IMR-90 (cell line): ENCODE data around the gene ACSL4. TPM values are rescaled to one million over a fixed set of nuclear protein-coding genes. Genes with fewer than 3 reads are reported as not detected.

Experiments
- ATAC-seq: fragments of 200-7000 bp; cut with Tn5 transposase; 2 replicates; pipeline ENCODE4 v1.9.1; 2020; ENCODE audit warnings: low read depth, mild to moderate bottlenecking, moderate library complexity
- BruUV-seq: library from RNA; stranded (reverse); fragments of 400-500 nt; replicated peaks from 2 replicates; lab custom pipeline; 2021; lab: Mats Ljungman, UMichigan
- CTCF ChIA-PET: fragments of 300-600 bp; formaldehyde crosslinking; extraction: SDS; loops from one replicate; lab custom pipeline; 2021; ENCODE audit warnings: antibody characterized with exemption; lab: Yijun Ruan, JAX
- POLR2A ChIA-PET: fragments of 300-600 bp; sonication (Branson Sonifier 250); formaldehyde crosslinking; loops from one replicate; lab custom pipeline; 2022; ENCODE audit warnings: antibody characterized with exemption; ENCODE audit not compliant: unreplicated experiment; lab: Charles Lee
- DNase-seq: peaks from one replicate; pipeline ENCODE4 v3.0.0; 2013
- H2AFZ ChIP-seq: replicated peaks from 2 replicates; pipeline ENCODE3; 2013; ENCODE audit warnings: low read length, mild to moderate bottlenecking; ENCODE audit not compliant: poor library complexity
- H2AK5ac ChIP-seq: 2 replicates; pipeline ENCODE4 v1.6.1; 2013; ENCODE audit warnings: low read depth, low read length, inconsistent platforms
- H2AK9ac ChIP-seq: replicated peaks from 2 replicates; pipeline ENCODE3; 2013; ENCODE audit warnings: mild to moderate bottlenecking, low read depth, low read length, moderate library complexity; ENCODE audit not compliant: poor library complexity
- H2BK120ac ChIP-seq: 2 replicates; pipeline ENCODE4 v1.6.1; 2013; ENCODE audit warnings: low read depth, low read length, inconsistent platforms
- H2BK15ac ChIP-seq: 3 replicates; pipeline ENCODE4 v1.6.1; 2013; ENCODE audit warnings: low read depth, low read length, inconsistent platforms
- H2BK20ac ChIP-seq: 2 replicates; pipeline ENCODE4 v1.6.1; 2013; ENCODE audit warnings: low read depth, mild to moderate bottlenecking, inconsistent platforms, low read length, moderate library complexity
- H2BK5ac ChIP-seq: 2 replicates; pipeline ENCODE4 v1.6.1; 2013; ENCODE audit warnings: mild to moderate bottlenecking, low read depth, low read length, inconsistent platforms; ENCODE audit not compliant: poor library complexity, severe bottlenecking
- H3K14ac ChIP-seq: replicated peaks from 2 replicates; pipeline ENCODE4 v1.6.1; 2013; ENCODE audit warnings: low read depth, low read length, inconsistent platforms
- H3K18ac ChIP-seq: 2 replicates; pipeline ENCODE4 v1.6.1; 2013; ENCODE audit warnings: low read depth, low read length, control low read depth
- H3K23ac ChIP-seq: 2 replicates; pipeline ENCODE4 v1.6.1; 2013; ENCODE audit warnings: low read depth, low read length, inconsistent platforms
- H3K27ac ChIP-seq: 2 replicates; pipeline ENCODE4 v1.5.1; 2013; ENCODE audit warnings: mild to moderate bottlenecking, control low read depth, low read length; ENCODE audit not compliant: insufficient read depth
- H3K27me3 ChIP-seq: 2 replicates; pipeline ENCODE4 v1.6.1; 2013; ENCODE audit warnings: low read length; ENCODE audit not compliant: control insufficient read depth, insufficient read depth
- H3K36me3 ChIP-seq: 2 replicates; pipeline ENCODE4 v1.6.1; 2013; ENCODE audit warnings: low read length, mixed read lengths; ENCODE audit not compliant: control insufficient read depth, insufficient read depth
- H3K4ac ChIP-seq: 2 replicates; pipeline ENCODE4 v1.6.1; 2013; ENCODE audit warnings: low read depth, low read length, inconsistent platforms
- H3K4me1 ChIP-seq: 2 replicates; pipeline ENCODE4 v1.6.1; 2013; ENCODE audit warnings: low read length, mixed read lengths; ENCODE audit not compliant: control insufficient read depth, insufficient read depth
- H3K4me2 ChIP-seq: 2 replicates; pipeline ENCODE4 v1.6.1; 2013; ENCODE audit warnings: low read depth, mild to moderate bottlenecking, control low read depth, low read length, moderate library complexity
- H3K4me3 ChIP-seq: 2 replicates; pipeline ENCODE4 v1.5.1; 2013; ENCODE audit warnings: low read depth, mild to moderate bottlenecking, control low read depth, low read length, moderate library complexity; ENCODE audit not compliant: insufficient read depth
- H3K56ac ChIP-seq: 2 replicates; pipeline ENCODE4 v1.6.1; 2013; ENCODE audit warnings: low read length, inconsistent platforms; ENCODE audit not compliant: insufficient read depth; ENCODE audit errors: extremely low read depth
- H3K79me1 ChIP-seq, 2 experiments: 2 replicates each; pipeline ENCODE4 v1.6.1; 2013; ENCODE audit warnings: low read length in 2 of 2, inconsistent platforms in 1 of 2, low read depth in 1 of 2
- H3K9ac ChIP-seq: 2 replicates; pipeline ENCODE4 v1.6.1; 2013; ENCODE audit warnings: low read depth, low read length, control low read depth
- H3K9me1 ChIP-seq: 2 replicates; pipeline ENCODE4 v1.6.1; 2013; ENCODE audit warnings: low read length, inconsistent platforms; ENCODE audit not compliant: insufficient read depth
- H3K9me3 ChIP-seq: 2 replicates; pipeline ENCODE4 v1.6.1; 2013; ENCODE audit warnings: low read length; ENCODE audit not compliant: control insufficient read depth, insufficient read depth
- H4K20me1 ChIP-seq: 2 replicates; pipeline ENCODE4 v1.6.1; 2013; ENCODE audit warnings: low read length, inconsistent platforms; ENCODE audit not compliant: insufficient read depth
- H4K5ac ChIP-seq: 2 replicates; pipeline ENCODE4 v1.6.1; 2013; ENCODE audit warnings: mild to moderate bottlenecking, low read depth, low read length, control low read depth
- H4K8ac ChIP-seq, 2 experiments: 2 replicates each; pipeline ENCODE4 v1.6.1; 2013; ENCODE audit warnings: low read depth in 2 of 2, low read length in 2 of 2, control low read depth in 1 of 2, inconsistent platforms in 1 of 2
- H4K91ac ChIP-seq: 2 replicates; pipeline ENCODE4 v1.6.1; 2013; ENCODE audit warnings: low read depth, low read length, inconsistent platforms; ENCODE audit not compliant: insufficient read depth
- BHLHE40 ChIP-seq: fragments of 150-350 bp; IDR thresholded peaks from 2 replicates; pipeline ENCODE4 v1.6.1; 2016; ENCODE audit warnings: mild to moderate bottlenecking, low read depth, low read length
- CEBPB ChIP-seq: IDR thresholded peaks from 2 replicates; pipeline ENCODE4 v1.6.1; 2012; ENCODE audit warnings: low read depth, low read length, improper control_type of control experiment
- CHD1 ChIP-seq: IDR thresholded peaks from 2 replicates; pipeline ENCODE4 v1.6.1; 2012; ENCODE audit warnings: low read depth, low read length, improper control_type of control experiment
- FOS ChIP-seq: fragments of 150-350 bp; IDR thresholded peaks from 2 replicates; pipeline ENCODE4 v1.6.1; 2016; ENCODE audit warnings: low read depth, low read length
- MAFK ChIP-seq: IDR thresholded peaks from 2 replicates; pipeline ENCODE4 v1.6.1; 2012; ENCODE audit warnings: low read depth, low read length, improper control_type of control experiment
- MAZ ChIP-seq: IDR thresholded peaks from 2 replicates; pipeline ENCODE4 v1.6.1; 2012; ENCODE audit warnings: low read depth, mild to moderate bottlenecking, low read length, improper control_type of control experiment, moderate library complexity, borderline replicate concordance
- MXI1 ChIP-seq: IDR thresholded peaks from 2 replicates; pipeline ENCODE4 v1.6.1; 2012; ENCODE audit warnings: low read depth, mild to moderate bottlenecking, low read length, moderate library complexity, borderline replicate concordance
- NFE2L2 ChIP-seq: fragments of 150-350 bp; IDR thresholded peaks from 2 replicates; pipeline ENCODE4 v1.6.1; 2016; ENCODE audit warnings: low read depth, mild to moderate bottlenecking, low read length
- POLR2A ChIP-seq: IDR thresholded peaks from 2 replicates; pipeline ENCODE4 v1.6.1; 2012; ENCODE audit warnings: mild to moderate bottlenecking, low read depth, low read length
- RAD21 ChIP-seq: IDR thresholded peaks from 2 replicates; pipeline ENCODE4 v1.6.1; 2012; ENCODE audit warnings: low read length, improper control_type of control experiment
- RCOR1 ChIP-seq: IDR thresholded peaks from 2 replicates; pipeline ENCODE4 v1.6.1; 2012; ENCODE audit warnings: mild to moderate bottlenecking, low read length, improper control_type of control experiment; ENCODE audit not compliant: insufficient replicate concordance
- RFX5 ChIP-seq: IDR thresholded peaks from 2 replicates; pipeline ENCODE4 v1.8.0; 2012; ENCODE audit warnings: low read depth, mild to moderate bottlenecking, low read length, moderate library complexity
- SMC3 ChIP-seq: fragments of 150-350 bp; IDR thresholded peaks from 2 replicates; pipeline ENCODE4 v1.6.1; 2016; ENCODE audit warnings: low read depth, mild to moderate bottlenecking, antibody characterized with exemption, low read length, moderate library complexity
- WGBS, 2 experiments: methylation state at CpG; one replicate each; pipeline versions ENCODE4 v1.1.5 to v1.1.7; 2013; ENCODE audit warnings: missing lambda C conversion rate in 2 of 2; ENCODE audit not compliant: insufficient read length in 1 of 2; ENCODE audit errors: extremely low coverage in 2 of 2; 5-methylcytosine and 5-hydroxymethylcytosine counted together
- dilution Hi-C: fragments of 300-500 bp; cut with HindIII; formaldehyde crosslinking; loops from one replicate; pipeline ENCODE4 v1.14.3; 2018; ENCODE audit warnings: low sequenced_read_pairs; ENCODE audit not compliant: unreplicated experiment
- in situ Hi-C: fragments of 300-500 bp; cut with MboI; formaldehyde crosslinking; loops from 3 replicates; pipeline ENCODE4 v1.14.3; 2019; ENCODE audit warnings: low sequenced_read_pairs, inconsistent platforms, mixed read lengths
- intact Hi-C: fragments of 100-400 bp; cut with micrococcal nuclease; formaldehyde crosslinking; loops from 2 replicates; pipeline ENCODE4 v1.10.0; 2022
- polyA plus RNA-seq, 3 experiments: library from polyadenylated mRNA; depleted of rRNA; stranded (reverse); fragments of >200 nt; gene quantifications; 2 replicates each; pipeline ENCODE4 v1.2.3, GENCODE V29; 2012; ENCODE audit warnings: low replicate concordance in 1 of 3
- total RNA-seq: library from RNA; depleted of rRNA; stranded (reverse); fragments of >200 nt; gene quantifications from 2 replicates; pipeline ENCODE4 v1.2.3, GENCODE V29; 2012
- TF ChIP-seq, protein P1 (sequence below): fragments of 150-350 bp; IDR thresholded peaks from 2 replicates; pipeline ENCODE4 v1.6.1; 2017; ENCODE audit warnings: mild to moderate bottlenecking, antibody characterized with exemption, low read length, low read depth
- TF ChIP-seq, protein P2 (sequence below): fragments of 150-350 bp; IDR thresholded peaks from 2 replicates; pipeline ENCODE4 v1.6.1; 2016; ENCODE audit warnings: low read depth, mild to moderate bottlenecking, low read length, moderate library complexity, borderline replicate concordance
- TF ChIP-seq, protein P3 (sequence below): conservative IDR thresholded peaks from 2 replicates; pipeline ENCODE4 v1.5.1; 2012; ENCODE audit warnings: mild to moderate bottlenecking, low read depth, low read length, improper control_type of control experiment

ACSL4 gene
- total and polyA plus RNA-seq, 2 of the 4 experiments (the other 2 are of a cell fraction), result 29.6 to 59.7 TPM

DNA sequence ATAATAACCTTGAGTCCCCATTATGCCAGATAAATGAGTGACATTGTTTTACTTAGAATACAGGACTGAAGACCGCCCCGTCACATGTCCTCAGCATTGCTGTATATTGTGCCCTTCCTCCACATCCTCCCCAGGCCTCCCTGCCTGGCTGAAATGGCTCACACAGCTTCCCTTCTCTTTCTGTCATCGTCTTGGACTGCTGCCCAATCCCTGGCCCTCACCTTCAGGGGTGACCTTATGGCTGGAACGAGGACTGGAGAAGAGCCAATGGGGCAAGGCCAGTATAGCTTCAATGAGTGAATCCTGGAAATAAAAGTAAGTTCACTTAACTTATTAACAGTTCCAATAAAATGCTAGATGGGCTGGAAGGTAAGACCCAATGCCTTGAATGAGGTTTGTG, 110.8 kb downstream of the ACSL4 start:
- Histone ChIP-seq H3K18ac (no peak overlapping the region), H3K56ac (no peak overlapping the region), H4K20me1 (no peaks in the 10 kb centered on the region), H3K27ac (no peak overlapping the region), H4K5ac (no peak overlapping the region), H3K9me3 (no peaks in the 10 kb centered on the region), H2AK9ac (no peak overlapping the region), H3K79me1 (no peaks in the 10 kb centered on the region), H2BK15ac (no peak overlapping the region), H2BK120ac (no peak overlapping the region), H3K9ac (no peak overlapping the region), H3K27me3 (no peaks in the 10 kb centered on the region; the same call in none of the 2 replicates), H2BK20ac (no peak overlapping the region), H3K4me3 (no peak overlapping the region), H3K36me3 (no peaks in the 10 kb centered on the region), H2AK5ac (no peak overlapping the region), H2AFZ (no peak overlapping the region), H4K8ac (no peak overlapping the region), H2BK5ac (no peak overlapping the region), H4K91ac (no peak overlapping the region), H3K4ac (no peak overlapping the region), H3K9me1 (no peaks in the 10 kb centered on the region), H3K14ac (no peak overlapping the region), H3K4me2 (no peak overlapping the region), H3K23ac (no peak overlapping the region), H3K4me1 (no peaks in the 10 kb centered on the region)
- in situ Hi-C loops (no loop called here), intact Hi-C loops (no loop called here), dilution Hi-C loops (no loop called here)
- no TSS peak for BruUV-seq
- WGBS, 2 experiments, result no CpG with 5 or more reads among the region's 4 CpGs
- TF ChIP-seq MAZ, result no peak
- no peak for TF ChIP-seq FOS
- TF ChIP-seq BHLHE40, result no peak
- TF ChIP-seq POLR2A, result no peak
- TF ChIP-seq RCOR1, result no peak
- no peak for TF ChIP-seq NFE2L2
- TF ChIP-seq SMC3, result no peak
- TF ChIP-seq, protein P1, sequence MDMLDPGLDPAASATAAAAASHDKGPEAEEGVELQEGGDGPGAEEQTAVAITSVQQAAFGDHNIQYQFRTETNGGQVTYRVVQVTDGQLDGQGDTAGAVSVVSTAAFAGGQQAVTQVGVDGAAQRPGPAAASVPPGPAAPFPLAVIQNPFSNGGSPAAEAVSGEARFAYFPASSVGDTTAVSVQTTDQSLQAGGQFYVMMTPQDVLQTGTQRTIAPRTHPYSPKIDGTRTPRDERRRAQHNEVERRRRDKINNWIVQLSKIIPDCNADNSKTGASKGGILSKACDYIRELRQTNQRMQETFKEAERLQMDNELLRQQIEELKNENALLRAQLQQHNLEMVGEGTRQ, result no peak
- TF ChIP-seq CEBPB, result no peak
- TF ChIP-seq, protein P2, sequence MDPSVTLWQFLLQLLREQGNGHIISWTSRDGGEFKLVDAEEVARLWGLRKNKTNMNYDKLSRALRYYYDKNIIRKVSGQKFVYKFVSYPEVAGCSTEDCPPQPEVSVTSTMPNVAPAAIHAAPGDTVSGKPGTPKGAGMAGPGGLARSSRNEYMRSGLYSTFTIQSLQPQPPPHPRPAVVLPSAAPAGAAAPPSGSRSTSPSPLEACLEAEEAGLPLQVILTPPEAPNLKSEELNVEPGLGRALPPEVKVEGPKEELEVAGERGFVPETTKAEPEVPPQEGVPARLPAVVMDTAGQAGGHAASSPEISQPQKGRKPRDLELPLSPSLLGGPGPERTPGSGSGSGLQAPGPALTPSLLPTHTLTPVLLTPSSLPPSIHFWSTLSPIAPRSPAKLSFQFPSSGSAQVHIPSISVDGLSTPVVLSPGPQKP, result no peak
- no peak for TF ChIP-seq RAD21
- no peak for TF ChIP-seq CHD1
- TF ChIP-seq, protein P3, sequence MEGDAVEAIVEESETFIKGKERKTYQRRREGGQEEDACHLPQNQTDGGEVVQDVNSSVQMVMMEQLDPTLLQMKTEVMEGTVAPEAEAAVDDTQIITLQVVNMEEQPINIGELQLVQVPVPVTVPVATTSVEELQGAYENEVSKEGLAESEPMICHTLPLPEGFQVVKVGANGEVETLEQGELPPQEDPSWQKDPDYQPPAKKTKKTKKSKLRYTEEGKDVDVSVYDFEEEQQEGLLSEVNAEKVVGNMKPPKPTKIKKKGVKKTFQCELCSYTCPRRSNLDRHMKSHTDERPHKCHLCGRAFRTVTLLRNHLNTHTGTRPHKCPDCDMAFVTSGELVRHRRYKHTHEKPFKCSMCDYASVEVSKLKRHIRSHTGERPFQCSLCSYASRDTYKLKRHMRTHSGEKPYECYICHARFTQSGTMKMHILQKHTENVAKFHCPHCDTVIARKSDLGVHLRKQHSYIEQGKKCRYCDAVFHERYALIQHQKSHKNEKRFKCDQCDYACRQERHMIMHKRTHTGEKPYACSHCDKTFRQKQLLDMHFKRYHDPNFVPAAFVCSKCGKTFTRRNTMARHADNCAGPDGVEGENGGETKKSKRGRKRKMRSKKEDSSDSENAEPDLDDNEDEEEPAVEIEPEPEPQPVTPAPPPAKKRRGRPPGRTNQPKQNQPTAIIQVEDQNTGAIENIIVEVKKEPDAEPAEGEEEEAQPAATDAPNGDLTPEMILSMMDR, result no peak
- TF ChIP-seq MXI1, result no peak
- TF ChIP-seq MAFK, result no peak
- TF ChIP-seq RFX5, result no peak
- CTCF ChIA-PET, result no interaction called here
- ATAC-seq (no peak), DNase-seq (no peak)
- POLR2A ChIA-PET, result no interaction called here
